ENCODE results near the gene CPNE1. TPM values are rescaled to one million over a fixed set of nuclear protein-coding genes. Genes with fewer than 3 reads are reported as not detected.

The CPNE1 gene
- total RNA-seq, 1 experiment from 2014 or later = 217 TPM

GRCh38 chr20:35586751-35587425, 77.8 kb downstream of the CPNE1 start:
- POLR2A ChIA-PET = no interaction called here
- intact Hi-C loops (cut with micrococcal nuclease; ENCODE audit: unreplicated experiment) = no loop called here
- CTCF ChIA-PET = interaction anchor here (0.6 kb wide), 1 partner anchor 424 kb away, joined by 4 read pairs; no protein-coding TSS in a partner anchor

More at GRCh38 chr20:35586751-35587425, 77.8 kb downstream of the CPNE1 start:
- no TSS peak for BruUV-seq (replicated peaks)
- Histone ChIP-seq H3K36me3 (ENCODE audit: control insufficient read depth, insufficient read depth, low read length) (no peaks in the 10 kb centered on the region), H3K4me1 (ENCODE audit: control insufficient read depth, insufficient read depth, low read length) (no peaks in the 10 kb centered on the region), H3K4me3 (ENCODE audit: low read depth in 2 of 2, low read length in 2 of 2) (no peak overlapping the region), H3K9me3 (ENCODE audit: control insufficient read depth, insufficient read depth, low read depth, low read length) (no peaks in the 10 kb centered on the region), H3K27me3 (ENCODE audit: control insufficient read depth, insufficient read depth, low read length) (no peaks in the 10 kb centered on the region), H3K27ac (ENCODE audit: low read length) (no peak overlapping the region)
- TF ChIP-seq TCF7L2 (IDR thresholded peaks at IDR 0.05; ENCODE audit: low read depth, low read length) (no peak), CTCF (IDR thresholded peaks at IDR 0.05) (no peak), REST (IDR thresholded peaks at IDR 0.05; ENCODE audit: insufficient read depth in 1 of 2, low read depth in 2 of 2, low read length in 1 of 2) (no peak), POLR2AphosphoS5 (IDR thresholded peaks at IDR 0.05; ENCODE audit: low read depth, low read length) (no peak), SIN3A (IDR thresholded peaks at IDR 0.05; ENCODE audit: borderline replicate concordance, insufficient read depth, low read depth, low read length) (no peak)
- no peak for DNase-seq (ENCODE audit: low read depth, low spot score)
- in situ Hi-C loops (cut with HindIII; ENCODE audit: low pct_unique_long_range_greater_than_20kb, low sequenced_read_pairs) = no loop called here
- ATAC-seq = no peak
